MM.1S (cell line): ENCODE results near the gene ZNF574.

Experiments used
- DNase-seq: peaks from one replicate; pipeline ENCODE4 v3.0.0-alpha.2; 2015
- H2AFZ ChIP-seq: fragments of 300-600 bp; sonication (generic); 2 replicates; pipeline ENCODE4 v1.6.0; 2016; ENCODE audit warnings: antibody characterized with exemption, low read length
- H3F3A ChIP-seq: fragments of 300-600 bp; sonication (generic); 2 replicates; pipeline ENCODE4 v1.6.1; 2016; ENCODE audit warnings: mild to moderate bottlenecking, antibody characterized with exemption, low read length, moderate library complexity, mixed read lengths; ENCODE audit not compliant: insufficient read depth
- H3K27ac ChIP-seq: fragments of 300-600 bp; sonication (generic); 2 replicates; pipeline ENCODE4 v1.5.1; 2016; ENCODE audit warnings: mild to moderate bottlenecking, low read length
- H3K27me3 ChIP-seq: fragments of 300-600 bp; sonication (generic); replicated peaks from 2 replicates; pipeline ENCODE4 v1.6.0; 2016; ENCODE audit warnings: low read length; ENCODE audit not compliant: insufficient read depth
- H3K36me3 ChIP-seq: fragments of 300-600 bp; sonication (generic); replicated peaks from 2 replicates; pipeline ENCODE4 v1.6.1; 2016; ENCODE audit warnings: mild to moderate bottlenecking, low read length, mixed read lengths; ENCODE audit not compliant: insufficient read depth
- H3K4me1 ChIP-seq: fragments of 300-600 bp; sonication (generic); 2 replicates; pipeline ENCODE4 v1.6.1; 2016; ENCODE audit warnings: low read length, mixed read lengths
- H3K4me2 ChIP-seq: fragments of 300-600 bp; sonication (generic); 2 replicates; pipeline ENCODE4 v1.6.0; 2016; ENCODE audit warnings: low read depth, low read length
- H3K4me3 ChIP-seq: fragments of 300-600 bp; sonication (generic); 2 replicates; pipeline ENCODE4 v1.5.1; 2016; ENCODE audit warnings: low read length, mixed read lengths
- H3K79me2 ChIP-seq: fragments of 300-600 bp; sonication (generic); 2 replicates; pipeline ENCODE4 v1.6.1; 2016; ENCODE audit warnings: mixed run types, low read length, mixed read lengths
- H3K9ac ChIP-seq: fragments of 300-600 bp; sonication (generic); 2 replicates; pipeline ENCODE4 v1.6.1; 2016; ENCODE audit warnings: low read length, mixed read lengths
- H3K9me2 ChIP-seq: fragments of 300-600 bp; sonication (generic); replicated peaks from 2 replicates; pipeline ENCODE4 v1.6.1; 2016; ENCODE audit warnings: mild to moderate bottlenecking, low read length, mixed read lengths; ENCODE audit not compliant: insufficient read depth
- H3K9me3 ChIP-seq: fragments of 300-600 bp; sonication (generic); replicated peaks from 2 replicates; pipeline ENCODE4 v1.6.1; 2016; ENCODE audit warnings: mild to moderate bottlenecking, low read length, mixed read lengths; ENCODE audit not compliant: insufficient read depth
- H4K20me1 ChIP-seq: fragments of 300-600 bp; sonication (generic); 2 replicates; pipeline ENCODE4 v1.6.1; 2016; ENCODE audit warnings: mild to moderate bottlenecking, low read length, moderate library complexity, mixed read lengths; ENCODE audit not compliant: insufficient read depth
- CTCF ChIP-seq: fragments of 300-600 bp; sonication (generic); IDR thresholded peaks from 2 replicates; pipeline ENCODE4 v1.5.1; 2016; ENCODE audit warnings: antibody characterized with exemption, low read length, mixed read lengths
- EZH2 ChIP-seq: fragments of 300-600 bp; sonication (generic); optimal IDR thresholded peaks from 2 replicates; pipeline ENCODE3; 2017; ENCODE audit warnings: low read depth, mild to moderate bottlenecking, antibody characterized with exemption, low read length, mixed read lengths
- EZH2phosphoT487 ChIP-seq: fragments of 300-600 bp; sonication (generic); IDR thresholded peaks from 2 replicates; pipeline ENCODE4 v1.6.1; 2018; ENCODE audit warnings: antibody characterized with exemption, low read length

The ZNF574 gene

GRCh38 chr19:42068361-42068755 lies 7.6 kb upstream of the ZNF574 start:
- Histone ChIP-seq H3K27me3 (peaks cover 57% of the 10 kb centered on the region), H3K4me1 (no peaks in the 10 kb centered on the region), H4K20me1 (no peaks in the 10 kb centered on the region), H3K27ac (no peak overlapping the region), H3K9ac (no peak overlapping the region), H3K9me3 (no peaks in the 10 kb centered on the region), H3K4me3 (no peak overlapping the region), H3K4me2 (no peak overlapping the region), H3K79me2 (no peaks in the 10 kb centered on the region), H3K9me2 (no peaks in the 10 kb centered on the region), H3F3A (no peaks in the 10 kb centered on the region), H3K36me3 (no peaks in the 10 kb centered on the region), H2AFZ (no peak overlapping the region)
- DNase-seq: no peak
- TF ChIP-seq CTCF (no peak), EZH2phosphoT487 (no peak), EZH2 (no peak)

DNA sequence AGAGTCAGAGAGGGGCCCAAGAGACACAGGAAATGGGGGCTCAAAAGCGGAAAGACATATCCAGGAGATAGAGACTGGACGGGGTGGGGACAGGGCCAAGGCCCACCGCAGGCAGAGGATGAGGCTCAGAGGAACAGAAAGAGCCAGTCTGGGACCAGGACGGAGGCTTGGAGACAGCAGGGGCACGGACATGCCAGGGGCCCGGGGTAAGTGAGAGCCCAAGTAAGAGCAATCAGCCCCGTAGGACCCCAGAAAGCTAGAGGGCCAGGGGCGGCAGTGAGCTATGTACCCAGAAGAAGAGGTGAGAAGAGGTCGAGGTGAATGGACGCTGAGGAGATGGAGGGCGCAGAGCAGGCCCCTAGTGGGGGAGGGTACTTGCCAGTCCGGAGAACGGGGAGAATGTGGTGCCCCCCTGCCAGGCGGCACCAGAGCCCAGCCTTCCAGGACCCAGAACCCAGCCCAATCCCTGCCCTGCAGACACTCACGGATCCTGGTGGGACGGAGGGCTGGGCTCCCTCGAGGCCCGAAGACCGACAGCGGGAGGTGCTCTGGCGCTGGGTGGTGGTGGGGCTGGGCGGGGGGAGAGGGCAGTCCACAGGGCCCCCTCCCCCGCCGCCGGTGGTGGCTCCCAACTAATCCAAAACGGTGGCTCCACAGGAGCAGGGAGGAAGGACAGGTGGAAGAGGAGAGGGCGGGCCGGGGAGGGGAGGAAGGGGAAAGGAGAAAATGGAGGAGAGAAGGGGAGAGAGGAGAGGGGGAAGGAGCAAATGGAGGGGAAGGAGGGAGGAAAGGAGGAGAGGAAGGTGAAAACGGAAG lies 7.0 kb upstream of the ZNF574 start:
- Histone ChIP-seq H4K20me1 (no peaks in the 10 kb centered on the region), H3K36me3 (no peaks in the 10 kb centered on the region), H3K4me1 (no peaks in the 10 kb centered on the region), H3F3A (no peaks in the 10 kb centered on the region), H3K9me2 (no peaks in the 10 kb centered on the region), H2AFZ (no peak overlapping the region), H3K9ac (no peak overlapping the region), H3K4me3 (no peak overlapping the region), H3K79me2 (no peaks in the 10 kb centered on the region), H3K27ac (no peak overlapping the region), H3K27me3 (peaks cover 57% of the 10 kb centered on the region), H3K4me2 (no peak overlapping the region), H3K9me3 (no peaks in the 10 kb centered on the region)
- no peak for DNase-seq
- TF ChIP-seq EZH2phosphoT487 (no peak), CTCF (no peak), EZH2 (no peak)

GRCh38 chr19:42069619-42070351 lies 6.2 kb upstream of the ZNF574 start, which contains the start of gene GRIK5:
Gene GRIK5, minus strand, starts transcription at chr19:42070206. Its CDS starts 4,436 bp downstream, at chr19:42065770.
- H3K79me2 ChIP-seq: no peaks in the 10 kb centered on the region
- H3K9me3 ChIP-seq: no peaks in the 10 kb centered on the region
- peaks cover 57% of the 10 kb centered on the region for H3K27me3 ChIP-seq
- H3F3A ChIP-seq: peaks cover 3% of the 10 kb centered on the region; the same call in 1 of the 2 replicates
- no peak for TF ChIP-seq CTCF
- no peak for TF ChIP-seq EZH2
- TF ChIP-seq EZH2phosphoT487: no peak
- no peaks in the 10 kb centered on the region for H3K9me2 ChIP-seq
- H3K4me2 ChIP-seq: no peak within 1 kb of the TSS
- no peak for DNase-seq
- no peak within 1 kb of the TSS for H3K27ac ChIP-seq
- no peak within 1 kb of the TSS for H2AFZ ChIP-seq
- no peak within 1 kb of the TSS for H3K4me3 ChIP-seq
- H3K36me3 ChIP-seq: no peaks in the 10 kb centered on the region
- H3K4me1 ChIP-seq: 0 out of 2 replicates have a peak, but pooled peaks cover under 1% of the 10 kb centered on the region
- H3K9ac ChIP-seq: no peak within 1 kb of the TSS
- H4K20me1 ChIP-seq: no peaks in the 10 kb centered on the region
